AG04449 (cell line): ENCODE results near the gene HSD17B7.

ENCODE experiments used
- CTCF ChIA-PET: fragments of 350-600 bp; formaldehyde crosslinking; extraction: SDS; loops from one replicate; lab custom pipeline; 2021; ENCODE audit warnings: antibody characterized with exemption; lab: Yijun Ruan, JAX
- POLR2A ChIA-PET: fragments of 400-600, 350-600 bp; formaldehyde crosslinking; extraction: SDS; loops from one replicate; lab custom pipeline; 2020; ENCODE audit warnings: antibody characterized with exemption, inconsistent platforms; lab: Yijun Ruan, JAX
- DNase-seq: peaks from one replicate; pipeline ENCODE4 v3.0.0-alpha.2; 2010; ENCODE audit warnings: low read depth, low spot score
- H3K4me3 ChIP-seq: 2 replicates; pipeline ENCODE4 v1.5.1; 2011; ENCODE audit warnings: low read depth, mild to moderate bottlenecking, control low read depth, low read length
- CTCF ChIP-seq: IDR thresholded peaks from one replicate; pipeline ENCODE4 v1.5.1; 2011; ENCODE audit warnings: mild to moderate bottlenecking, moderate library complexity, low read length, control low read depth, inconsistent platforms; ENCODE audit not compliant: insufficient read depth; ENCODE audit errors: missing control alignments

HSD17B7 gene

GRCh38 chr1:162822391-162823200 lies 32.1 kb downstream of the HSD17B7 start:
- ChIA-PET CTCF (interaction anchor here (1.4 kb wide), 1 partner anchor 26 kb away, joined by 3 read pairs; no protein-coding TSS in a partner anchor), POLR2A (no interaction called here)
- H3K4me3 ChIP-seq = peak overlapping the region; percentile 55
- DNase-seq = no peak
- no peak for TF ChIP-seq CTCF

- DNase-seq = no peak
- no peak for TF ChIP-seq CTCF
- ChIA-PET POLR2A (no interaction called here), CTCF (interaction anchor here (1.4 kb wide), 1 partner anchor 25 kb away, joined by 3 read pairs; no protein-coding TSS in a partner anchor)
- H3K4me3 ChIP-seq = no peak overlapping the region
Observed at GRCh38 chr1:162823231-162823630, 32.7 kb downstream of the HSD17B7 start.

- TF ChIP-seq CTCF = no peak
- CTCF ChIA-PET = interaction anchor here (0.7 kb wide), 1 partner anchor 24 kb away, joined by 3 read pairs; no protein-coding TSS in a partner anchor
- no peak overlapping the region for H3K4me3 ChIP-seq
- no peak for DNase-seq
- POLR2A ChIA-PET = no interaction called here
Observed at GRCh38 chr1:162823771-162824525, 33.4 kb downstream of the HSD17B7 start.

- no peak for DNase-seq
- no peak overlapping the region for H3K4me3 ChIP-seq
- ChIA-PET POLR2A (no interaction called here), CTCF (interaction anchor here (1.2 kb wide), 1 partner anchor 24 kb away, joined by 4 read pairs; no protein-coding TSS in a partner anchor)
- TF ChIP-seq CTCF = no peak
Observed at GRCh38 chr1:162829268-162829667, 38.8 kb downstream of the HSD17B7 start.

- ChIA-PET POLR2A (no interaction called here), CTCF (interaction anchor here (0.8 to 7.8 kb wide), 5 partner anchors 16 to 483 kb away, joined by 3 to 59 read pairs (median 5); no protein-coding TSS in a partner anchor)
- no peak overlapping the region for H3K4me3 ChIP-seq
- TF ChIP-seq CTCF = no peak
- no peak for DNase-seq
Observed at GRCh38 chr1:162832470-162832869, 42.0 kb downstream of the HSD17B7 start.
